Measurements from ENCODE around the gene DLG2. TPM values are rescaled to one million over a fixed set of nuclear protein-coding genes. Genes with fewer than 3 reads are reported as not detected.

DLG2 gene
- total and polyA plus RNA-seq, 2 donors, result 3.4 to 42.4 TPM

GRCh38 chr11:84947970-84948580, 679.1 kb downstream of the DLG2 start:
- no peaks in the 10 kb centered on the region for H3K36me3 ChIP-seq (ENCODE audit: insufficient read depth)
- no peak overlapping the region for H3K4me3 ChIP-seq (ENCODE audit: low read depth, low read length)
- 56% methylated on average over 3 of the region's 3 CpGs for WGBS
- H3K27ac ChIP-seq (ENCODE audit: low read depth), result no peak overlapping the region
- DNase-seq (ENCODE audit: extremely low spot score), result no peak
- H3K4me1 ChIP-seq (ENCODE audit: insufficient read depth), result no peaks in the 10 kb centered on the region

GRCh38 chr11:84947070-84947469, 680.1 kb downstream of the DLG2 start:
- Histone ChIP-seq H3K27ac (ENCODE audit: low read depth) (no peak overlapping the region), H3K4me3 (ENCODE audit: low read depth, low read length) (no peak overlapping the region), H3K4me1 (ENCODE audit: insufficient read depth) (no peaks in the 10 kb centered on the region), H3K36me3 (ENCODE audit: insufficient read depth) (no peaks in the 10 kb centered on the region)
- no peak for DNase-seq (ENCODE audit: extremely low spot score)
- 96% methylated on average over 3 of the region's 3 CpGs for WGBS

- DNase-seq (ENCODE audit: extremely low spot score), result no peak
- Histone ChIP-seq H3K27ac (ENCODE audit: low read depth) (no peak overlapping the region), H3K4me3 (ENCODE audit: low read depth, low read length) (no peak overlapping the region), H3K36me3 (ENCODE audit: insufficient read depth) (no peaks in the 10 kb centered on the region), H3K4me1 (ENCODE audit: insufficient read depth) (no peaks in the 10 kb centered on the region)
- WGBS, result 84% methylated on average over 1 of the region's 1 CpG
Measured at GRCh38 chr11:84930863-84931262, 696.3 kb downstream of the DLG2 start.

- no peak for DNase-seq (ENCODE audit: extremely low spot score)
- 93% methylated on average over 2 of the region's 2 CpGs for WGBS
- no peaks in the 10 kb centered on the region for H3K36me3 ChIP-seq (ENCODE audit: insufficient read depth)
- no peak overlapping the region for H3K4me3 ChIP-seq (ENCODE audit: low read depth, low read length)
- H3K27ac ChIP-seq (ENCODE audit: low read depth), result no peak overlapping the region
- no peaks in the 10 kb centered on the region for H3K4me1 ChIP-seq (ENCODE audit: insufficient read depth)
Measured at GRCh38 chr11:84929738-84930137, 697.4 kb downstream of the DLG2 start.

- Histone ChIP-seq H3K4me1 (ENCODE audit: insufficient read depth) (no peaks in the 10 kb centered on the region), H3K36me3 (ENCODE audit: insufficient read depth) (no peaks in the 10 kb centered on the region), H3K4me3 (ENCODE audit: low read depth, low read length) (no peak overlapping the region), H3K27ac (ENCODE audit: low read depth) (no peak overlapping the region)
- WGBS, result 33% methylated on average over 4 of the region's 4 CpGs
- DNase-seq (ENCODE audit: extremely low spot score), result no peak
Measured at GRCh38 chr11:84924154-84924692, 702.9 kb downstream of the DLG2 start.

- Histone ChIP-seq H3K27ac (ENCODE audit: low read depth) (no peak overlapping the region), H3K4me1 (ENCODE audit: insufficient read depth) (no peaks in the 10 kb centered on the region), H3K36me3 (ENCODE audit: insufficient read depth) (no peaks in the 10 kb centered on the region), H3K4me3 (ENCODE audit: low read depth, low read length) (no peak overlapping the region)
- DNase-seq (ENCODE audit: extremely low spot score), result no peak
- 30% methylated on average over 4 of the region's 4 CpGs for WGBS
Measured at GRCh38 chr11:84923489-84923888, 703.7 kb downstream of the DLG2 start.

GRCh38 chr11:84922836-84923235, 704.3 kb downstream of the DLG2 start:
- Histone ChIP-seq H3K4me3 (ENCODE audit: low read depth, low read length) (peak overlapping the region; percentile 0), H3K27ac (ENCODE audit: low read depth) (no peak overlapping the region), H3K36me3 (ENCODE audit: insufficient read depth) (no peaks in the 10 kb centered on the region), H3K4me1 (ENCODE audit: insufficient read depth) (no peaks in the 10 kb centered on the region)
- no peak for DNase-seq (ENCODE audit: extremely low spot score)
- WGBS, result 7% methylated on average over 13 of the region's 13 CpGs

- no peak overlapping the region for H3K27ac ChIP-seq (ENCODE audit: low read depth)
- H3K4me3 ChIP-seq (ENCODE audit: low read depth, low read length), result no peak overlapping the region
- DNase-seq (ENCODE audit: extremely low spot score), result no peak
- no peaks in the 10 kb centered on the region for H3K36me3 ChIP-seq (ENCODE audit: insufficient read depth)
- 29% methylated on average over 7 of the region's 7 CpGs for WGBS
- H3K4me1 ChIP-seq (ENCODE audit: insufficient read depth), result no peaks in the 10 kb centered on the region
Measured at GRCh38 chr11:84922212-84922805, 704.8 kb downstream of the DLG2 start.

GRCh38 chr11:84914511-84914910, 712.6 kb downstream of the DLG2 start:
- no peaks in the 10 kb centered on the region for H3K36me3 ChIP-seq (ENCODE audit: insufficient read depth)
- H3K4me1 ChIP-seq (ENCODE audit: insufficient read depth), result no peaks in the 10 kb centered on the region
- no peak for DNase-seq (ENCODE audit: extremely low spot score)
- no peak overlapping the region for H3K27ac ChIP-seq (ENCODE audit: low read depth)
- no peak overlapping the region for H3K4me3 ChIP-seq (ENCODE audit: low read depth, low read length)
- WGBS, result 96% methylated on average over 2 of the region's 2 CpGs

- Histone ChIP-seq H3K36me3 (ENCODE audit: insufficient read depth) (no peaks in the 10 kb centered on the region), H3K27ac (ENCODE audit: low read depth) (no peak overlapping the region), H3K4me1 (ENCODE audit: insufficient read depth) (no peaks in the 10 kb centered on the region), H3K4me3 (ENCODE audit: low read depth, low read length) (no peak overlapping the region)
- WGBS, result 80% methylated on average over 2 of the region's 2 CpGs
- no peak for DNase-seq (ENCODE audit: extremely low spot score)
Measured at GRCh38 chr11:84909740-84910139, 717.4 kb downstream of the DLG2 start.

- 60% methylated on average over 3 of the region's 3 CpGs for WGBS
- no peaks in the 10 kb centered on the region for H3K4me1 ChIP-seq (ENCODE audit: insufficient read depth)
- H3K4me3 ChIP-seq (ENCODE audit: low read depth, low read length), result no peak overlapping the region
- DNase-seq (ENCODE audit: extremely low spot score), result no peak
- H3K36me3 ChIP-seq (ENCODE audit: insufficient read depth), result no peaks in the 10 kb centered on the region
- H3K27ac ChIP-seq (ENCODE audit: low read depth), result no peak overlapping the region
Measured at GRCh38 chr11:84906995-84907394, 720.1 kb downstream of the DLG2 start.

GRCh38 chr11:84905411-84905810, 721.7 kb downstream of the DLG2 start:
- WGBS, result 15% methylated on average over 1 of the region's 1 CpG
- Histone ChIP-seq H3K4me1 (ENCODE audit: insufficient read depth) (no peaks in the 10 kb centered on the region), H3K36me3 (ENCODE audit: insufficient read depth) (no peaks in the 10 kb centered on the region), H3K4me3 (ENCODE audit: low read depth, low read length) (no peak overlapping the region), H3K27ac (ENCODE audit: low read depth) (no peak overlapping the region)
- DNase-seq (ENCODE audit: extremely low spot score), result no peak

- 73% methylated on average over 3 of the region's 3 CpGs for WGBS
Measured at GRCh38 chr11:84902445-84902844, 724.7 kb downstream of the DLG2 start.

GRCh38 chr11:84901991-84902390, 725.2 kb downstream of the DLG2 start:
- DNase-seq (ENCODE audit: extremely low spot score), result no peak
- no peak overlapping the region for H3K27ac ChIP-seq (ENCODE audit: low read depth)
- WGBS, result 33% methylated on average over 1 of the region's 1 CpG
- no peaks in the 10 kb centered on the region for H3K36me3 ChIP-seq (ENCODE audit: insufficient read depth)
- no peaks in the 10 kb centered on the region for H3K4me1 ChIP-seq (ENCODE audit: insufficient read depth)
- no peak overlapping the region for H3K4me3 ChIP-seq (ENCODE audit: low read depth, low read length)

More at GRCh38 chr11:84902445-84902844, 724.7 kb downstream of the DLG2 start:
- no peak for DNase-seq (ENCODE audit: extremely low spot score)
- H3K27ac ChIP-seq (ENCODE audit: low read depth), result no peak overlapping the region
- H3K4me3 ChIP-seq (ENCODE audit: low read depth, low read length), result no peak overlapping the region
- no peaks in the 10 kb centered on the region for H3K36me3 ChIP-seq (ENCODE audit: insufficient read depth)
- H3K4me1 ChIP-seq (ENCODE audit: insufficient read depth), result no peaks in the 10 kb centered on the region
